GM19099 (cell line): ENCODE data around the gene NUMBL.
A peak's percentile ranks its signal among the peaks of the same experiment; 100 is the strongest.

Source experiments
- POLR2A ChIP-seq: IDR thresholded peaks from 3 replicates; pipeline ENCODE4 v1.6.1; 2011; ENCODE audit warnings: low read depth; ENCODE audit not compliant: insufficient read length; ENCODE audit errors: extremely low read depth

Gene NUMBL

GRCh38 chr19:40702337-40703012, 12.0 kb upstream of the NUMBL start:
- no peak for TF ChIP-seq POLR2A

- no peak for TF ChIP-seq POLR2A
Measured at GRCh38 chr19:40701758-40702157, 11.3 kb upstream of the NUMBL start.

GRCh38 chr19:40700083-40700482, 9.6 kb upstream of the NUMBL start:
- no peak for TF ChIP-seq POLR2A

DNA sequence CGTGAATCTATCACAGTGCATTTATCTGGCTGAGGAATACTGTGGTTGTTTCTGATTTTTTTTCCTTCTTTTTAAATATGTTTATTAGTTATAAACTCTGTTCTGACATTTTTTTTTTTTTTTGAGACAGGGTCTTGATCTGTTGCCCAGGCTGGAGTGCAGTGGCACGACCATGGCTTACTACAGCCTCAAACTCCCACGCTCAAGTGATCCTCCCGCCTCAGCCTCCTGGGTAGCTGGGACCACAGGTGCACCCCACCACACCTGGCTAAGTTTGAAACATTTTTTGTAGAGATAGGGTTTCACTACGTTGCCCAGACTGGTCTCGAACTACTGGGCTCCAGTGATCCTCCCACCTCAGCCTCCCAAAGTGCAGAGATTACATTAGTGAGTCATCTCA, 6.6 kb upstream of the NUMBL start:
- TF ChIP-seq POLR2A = no peak

- TF ChIP-seq POLR2A = no peak
Measured at GRCh38 chr19:40695881-40696280, 5.4 kb upstream of the NUMBL start.

DNA sequence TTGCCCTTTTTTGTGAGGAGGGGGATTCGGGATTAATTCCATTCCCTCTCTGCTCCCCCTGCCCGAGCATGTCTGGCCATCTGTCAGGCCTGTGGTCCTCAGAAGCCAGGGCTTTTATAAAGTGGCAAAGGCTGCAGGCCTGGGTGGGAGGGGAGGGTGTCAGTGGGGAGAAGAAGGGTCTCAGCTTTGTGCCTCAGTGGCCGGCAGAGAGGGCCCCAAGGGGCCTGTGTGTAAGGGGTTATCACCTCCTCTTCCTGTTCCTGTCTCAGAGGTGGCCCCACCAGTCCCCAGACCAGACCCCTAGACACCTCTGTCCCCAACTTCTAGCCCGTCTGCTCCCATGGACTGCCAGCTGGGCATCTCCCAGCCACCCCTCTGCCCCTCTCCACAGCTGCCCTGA, 3.4 kb upstream of the NUMBL start:
- TF ChIP-seq POLR2A = no peak

GRCh38 chr19:40693150-40693788, 2.8 kb upstream of the NUMBL start:
- TF ChIP-seq POLR2A = no peak

GRCh38 chr19:40692212-40692551, 1.7 kb upstream of the NUMBL start:
- TF ChIP-seq POLR2A = no peak

- no peak for TF ChIP-seq POLR2A
Measured at GRCh38 chr19:40691421-40692211, 1.2 kb upstream of the NUMBL start.

DNA sequence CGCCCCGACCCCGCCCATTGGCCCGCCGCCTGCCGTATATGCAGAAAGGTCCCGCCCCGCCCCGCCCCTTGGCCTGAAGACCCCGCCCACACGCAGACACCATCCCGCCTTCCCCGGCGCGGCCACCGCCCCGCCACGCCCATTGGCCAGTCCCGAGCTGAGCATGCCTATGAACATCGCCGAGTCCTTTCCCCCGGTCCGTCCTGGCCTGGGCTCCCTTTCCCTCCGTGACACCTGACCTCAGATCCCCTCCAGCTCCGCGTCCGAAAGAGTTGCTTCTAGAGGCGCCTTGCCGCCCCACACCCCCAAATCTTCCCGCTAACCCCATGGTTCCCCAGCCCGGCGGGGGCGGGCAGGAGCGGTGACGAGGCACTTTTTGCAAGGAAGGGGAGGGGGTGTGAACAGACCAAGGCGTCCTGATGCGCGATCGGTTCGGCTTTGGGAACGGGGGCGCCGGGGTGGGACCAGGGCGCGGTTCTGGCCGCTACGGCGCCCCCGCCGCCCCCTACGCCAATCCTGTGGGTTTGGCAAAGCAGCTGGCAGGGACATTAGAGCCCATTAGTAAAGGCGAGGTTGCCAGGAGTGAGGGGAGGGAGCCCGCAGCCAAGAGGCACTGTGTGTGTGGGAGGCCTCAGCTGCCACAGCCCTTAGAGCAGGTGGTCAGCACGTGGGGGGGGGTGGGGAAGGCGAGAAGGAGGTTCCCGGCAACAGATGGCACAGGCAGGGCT, 406 bp upstream of the NUMBL start:
- peak; percentile 39 for TF ChIP-seq POLR2A

DNA sequence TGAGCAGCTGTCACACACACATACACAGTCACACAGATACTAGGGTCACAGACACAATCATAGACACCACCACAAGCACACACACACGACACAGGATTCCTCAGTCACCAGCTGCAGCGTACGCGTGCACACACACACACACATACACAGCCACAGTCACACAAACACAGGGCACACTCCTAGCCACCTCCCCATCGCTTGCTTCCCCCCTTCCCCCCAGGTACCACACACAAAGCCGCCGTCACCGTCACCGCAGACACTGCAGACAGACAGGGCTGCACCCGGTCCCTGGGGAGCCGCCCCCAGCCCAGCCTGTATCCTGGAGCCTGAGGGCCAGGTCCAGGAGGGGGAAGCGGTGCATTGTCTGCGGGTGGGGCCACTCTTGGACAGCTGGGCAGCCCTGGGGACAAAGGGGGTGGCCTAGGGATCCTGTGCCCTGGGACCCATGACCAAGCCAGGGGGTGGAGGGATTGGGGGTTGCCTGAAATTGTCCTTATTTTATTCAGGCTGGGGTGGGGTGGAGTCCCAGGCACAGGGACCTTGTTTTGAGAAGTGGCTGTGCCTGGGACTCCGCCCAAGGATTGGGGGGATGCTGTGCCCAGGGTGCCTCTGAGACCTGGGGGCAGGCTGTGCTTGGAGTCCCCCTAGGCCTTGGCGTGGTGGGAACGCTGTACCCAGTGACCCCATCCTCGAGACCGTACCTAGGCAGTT, 957 bp downstream of the NUMBL start:
- TF ChIP-seq POLR2A = no peak

DNA sequence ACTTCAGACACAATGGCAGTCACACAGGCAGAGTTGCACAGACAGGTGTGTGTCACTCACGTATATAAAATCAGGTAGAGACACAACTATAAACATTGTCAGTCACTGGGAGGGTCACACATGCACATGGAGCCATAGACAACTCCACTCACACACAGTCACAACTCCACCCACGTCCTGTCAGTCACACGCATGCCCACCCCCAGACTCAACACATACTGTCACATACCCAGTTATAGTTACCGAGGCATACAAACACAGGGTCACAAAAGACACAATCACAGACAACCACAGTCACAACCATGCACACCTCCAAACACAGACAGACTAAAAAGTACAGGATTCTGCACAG, 1.5 kb downstream of the NUMBL start:
- no peak for TF ChIP-seq POLR2A

DNA sequence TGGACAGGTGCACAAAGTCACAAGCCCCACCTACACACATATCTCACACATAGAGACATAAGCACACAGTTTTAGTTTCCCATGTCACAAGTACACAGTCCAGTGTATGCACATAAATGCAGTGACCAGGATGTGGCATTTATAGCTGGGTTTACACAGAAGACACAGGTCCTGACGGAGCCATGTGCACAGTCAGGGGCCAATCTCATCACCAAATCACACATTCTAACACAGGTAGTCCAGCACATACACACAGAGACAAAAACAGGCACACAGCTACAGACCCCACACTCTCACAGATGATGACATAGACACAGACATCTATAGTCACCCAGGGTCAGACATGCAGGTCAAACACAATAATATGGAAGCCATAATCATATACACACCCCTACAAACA, 2.1 kb downstream of the NUMBL start:
- no peak for TF ChIP-seq POLR2A

DNA sequence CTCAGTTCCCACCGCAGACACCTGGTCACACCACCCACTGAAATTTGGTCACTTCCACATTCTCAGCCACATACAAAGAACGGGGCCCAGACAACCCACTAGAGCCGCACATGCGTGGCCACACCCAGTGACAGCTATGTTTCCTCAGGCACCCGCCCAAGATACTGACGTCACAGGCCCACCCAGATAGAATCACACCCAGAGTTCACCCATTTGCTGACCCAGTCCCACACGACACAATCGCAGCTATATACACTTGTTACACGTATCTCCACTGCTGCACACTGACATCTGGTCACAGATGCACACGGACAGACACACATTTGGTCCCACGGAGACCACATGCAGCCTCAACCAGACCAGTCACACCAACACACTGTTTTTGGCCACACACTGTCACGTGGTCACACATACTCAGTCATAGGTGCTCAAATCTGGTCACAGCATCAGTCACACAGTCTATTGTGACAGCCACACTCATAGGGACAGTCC, 2.9 kb downstream of the NUMBL start:
- TF ChIP-seq POLR2A = no peak

GRCh38 chr19:40686882-40687524, 3.4 kb downstream of the NUMBL start:
- no peak for TF ChIP-seq POLR2A

DNA sequence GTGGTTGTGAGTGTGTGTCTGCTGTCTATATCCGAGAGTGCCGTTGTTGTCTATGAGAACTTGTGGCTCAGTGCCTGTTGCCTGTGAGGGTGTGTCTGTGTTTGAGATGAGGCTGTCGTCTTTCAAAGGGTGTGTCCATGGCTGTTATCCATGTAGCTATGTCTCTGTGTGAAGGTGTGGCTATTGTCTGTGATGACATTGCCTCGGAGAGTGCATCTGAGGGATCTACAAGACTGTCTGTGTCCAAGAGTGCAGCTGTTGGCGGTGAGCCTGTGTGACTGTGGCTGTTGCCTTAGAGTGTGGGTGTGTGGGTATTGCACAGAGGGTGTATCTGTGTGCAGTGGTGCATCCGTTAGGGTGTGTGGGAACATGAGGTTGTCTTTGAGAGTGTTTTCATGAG, 4.9 kb downstream of the NUMBL start:
- no peak for TF ChIP-seq POLR2A
